H1 (cell line): ENCODE measurements around the gene PHC2.

Experiments used
- CHD1 ChIP-seq: IDR thresholded peaks from 2 replicates; pipeline ENCODE4 v1.6.1; 2012; ENCODE audit warnings: low read depth, low read length, improper control_type of control experiment
- EGR1 ChIP-seq: IDR thresholded peaks from 2 replicates; pipeline ENCODE4 v1.6.1; 2011; ENCODE audit warnings: low read depth, low read length, borderline replicate concordance
- EP300 ChIP-seq, 2 experiments: IDR thresholded peaks; 1 replicate in 1 of 2; 2 replicates in 1 of 2; pipeline ENCODE4 v1.6.1; 2011 to 2012; ENCODE audit warnings: low read depth in 2 of 2, low read length in 2 of 2, mild to moderate bottlenecking in 2 of 2, borderline replicate concordance in 1 of 2, inconsistent platforms in 1 of 2, moderate library complexity in 1 of 2
- JUN ChIP-seq: IDR thresholded peaks from 2 replicates; pipeline ENCODE4 v1.6.1; 2011; ENCODE audit warnings: low read depth, mild to moderate bottlenecking, improper control_type of control experiment, low read length
- JUND ChIP-seq: IDR thresholded peaks from 2 replicates; pipeline ENCODE4 v1.6.1; 2011; ENCODE audit warnings: mild to moderate bottlenecking, improper control_type of control experiment, low read length
- POU5F1 ChIP-seq: IDR thresholded peaks from 2 replicates; pipeline ENCODE4 v1.6.1; 2011; ENCODE audit warnings: low read depth, mild to moderate bottlenecking, low read length, moderate library complexity
- SIN3A ChIP-seq, 2 experiments: IDR thresholded peaks in 1 of 2; conservative IDR thresholded peaks in 1 of 2; 2 replicates each; pipeline ENCODE4 v1.6.1; 2011 to 2012; ENCODE audit warnings: low read length in 2 of 2, improper control_type of control experiment in 1 of 2, low read depth in 1 of 2, mild to moderate bottlenecking in 1 of 2
- TF ChIP-seq, protein P1 (sequence below), 3 experiments: IDR thresholded peaks; 1 replicate in 2 of 3; 2 replicates in 1 of 3; pipeline versions ENCODE4 v1.5.1 to v1.6.1; 2011; ENCODE audit warnings: low read length in 3 of 3, mild to moderate bottlenecking in 3 of 3, inconsistent platforms in 2 of 3, low read depth in 1 of 3, moderate library complexity in 1 of 3; ENCODE audit not compliant: insufficient read depth in 1 of 3; ENCODE audit errors: control extremely low read depth in 1 of 3
- TF ChIP-seq, protein P2 (sequence below): IDR thresholded peaks from 2 replicates; pipeline ENCODE4 v1.6.1; 2012; ENCODE audit warnings: low read length, inconsistent platforms

DNA sequence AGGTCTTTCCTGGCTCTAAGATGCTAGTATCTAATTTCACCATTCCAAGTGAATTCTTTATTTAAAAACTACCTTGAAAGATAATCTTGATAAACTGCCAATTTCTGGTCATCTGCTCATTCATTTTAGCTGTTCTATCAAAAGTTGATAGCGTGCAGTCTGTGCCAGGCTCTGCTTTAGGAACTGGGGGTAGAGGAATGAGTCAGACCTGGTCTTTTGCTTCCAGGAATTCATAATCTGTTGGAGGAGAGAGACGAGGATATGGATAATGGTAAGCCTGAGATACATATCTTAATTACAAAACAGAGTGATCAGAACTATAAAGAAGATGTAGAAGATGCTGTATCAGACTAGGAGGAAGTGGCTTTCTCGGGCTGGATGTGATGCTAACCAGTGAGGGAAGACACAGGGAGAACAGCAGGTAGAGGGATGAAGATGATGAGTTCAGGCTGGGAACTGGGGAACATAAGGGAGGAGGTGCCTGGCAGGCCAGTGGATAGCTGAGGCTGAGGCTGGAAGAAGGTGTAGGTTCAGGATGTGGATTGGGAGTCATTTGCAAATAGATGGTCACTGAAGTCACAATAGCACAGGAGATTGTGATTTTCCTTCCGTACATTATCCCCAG is 12.3 kb upstream of the PHC2 start:
- TF ChIP-seq JUN (no peak), EGR1 (no peak), CHD1 (no peak), SIN3A (conservative IDR thresholded peaks at IDR 0.05 in 1 of 2, IDR thresholded peaks at IDR 0.05 in 1 of 2; ENCODE audit: low read depth in 1 of 2, low read length in 2 of 2) (no peak), POU5F1 (no peak), EP300 (IDR thresholded peaks at IDR 0.05; ENCODE audit: borderline replicate concordance in 1 of 2, low read depth in 2 of 2, low read length in 2 of 2) (no peak), JUND (no peak)
- TF ChIP-seq, protein P1, sequence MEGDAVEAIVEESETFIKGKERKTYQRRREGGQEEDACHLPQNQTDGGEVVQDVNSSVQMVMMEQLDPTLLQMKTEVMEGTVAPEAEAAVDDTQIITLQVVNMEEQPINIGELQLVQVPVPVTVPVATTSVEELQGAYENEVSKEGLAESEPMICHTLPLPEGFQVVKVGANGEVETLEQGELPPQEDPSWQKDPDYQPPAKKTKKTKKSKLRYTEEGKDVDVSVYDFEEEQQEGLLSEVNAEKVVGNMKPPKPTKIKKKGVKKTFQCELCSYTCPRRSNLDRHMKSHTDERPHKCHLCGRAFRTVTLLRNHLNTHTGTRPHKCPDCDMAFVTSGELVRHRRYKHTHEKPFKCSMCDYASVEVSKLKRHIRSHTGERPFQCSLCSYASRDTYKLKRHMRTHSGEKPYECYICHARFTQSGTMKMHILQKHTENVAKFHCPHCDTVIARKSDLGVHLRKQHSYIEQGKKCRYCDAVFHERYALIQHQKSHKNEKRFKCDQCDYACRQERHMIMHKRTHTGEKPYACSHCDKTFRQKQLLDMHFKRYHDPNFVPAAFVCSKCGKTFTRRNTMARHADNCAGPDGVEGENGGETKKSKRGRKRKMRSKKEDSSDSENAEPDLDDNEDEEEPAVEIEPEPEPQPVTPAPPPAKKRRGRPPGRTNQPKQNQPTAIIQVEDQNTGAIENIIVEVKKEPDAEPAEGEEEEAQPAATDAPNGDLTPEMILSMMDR (IDR thresholded peaks at IDR 0.05; ENCODE audit: control extremely low read depth in 1 of 3, insufficient read depth in 1 of 3, low read depth in 1 of 3, low read length in 3 of 3) = no peak
- TF ChIP-seq, protein P2, sequence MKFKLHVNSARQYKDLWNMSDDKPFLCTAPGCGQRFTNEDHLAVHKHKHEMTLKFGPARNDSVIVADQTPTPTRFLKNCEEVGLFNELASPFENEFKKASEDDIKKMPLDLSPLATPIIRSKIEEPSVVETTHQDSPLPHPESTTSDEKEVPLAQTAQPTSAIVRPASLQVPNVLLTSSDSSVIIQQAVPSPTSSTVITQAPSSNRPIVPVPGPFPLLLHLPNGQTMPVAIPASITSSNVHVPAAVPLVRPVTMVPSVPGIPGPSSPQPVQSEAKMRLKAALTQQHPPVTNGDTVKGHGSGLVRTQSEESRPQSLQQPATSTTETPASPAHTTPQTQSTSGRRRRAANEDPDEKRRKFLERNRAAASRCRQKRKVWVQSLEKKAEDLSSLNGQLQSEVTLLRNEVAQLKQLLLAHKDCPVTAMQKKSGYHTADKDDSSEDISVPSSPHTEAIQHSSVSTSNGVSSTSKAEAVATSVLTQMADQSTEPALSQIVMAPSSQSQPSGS = no peak
